MV-4-11 (cell line): ENCODE measurements around the gene STX5.
"Not testable (repeated sequence)": the region's sequence is repeated elsewhere in the genome, so short reads cannot be mapped to it uniquely, and the experiment has no call there.

Experiments used
- DNase-seq: peaks from one replicate; lab custom pipeline; 2025; lab: John Stamatoyannopoulos, UW

Gene STX5

DNA sequence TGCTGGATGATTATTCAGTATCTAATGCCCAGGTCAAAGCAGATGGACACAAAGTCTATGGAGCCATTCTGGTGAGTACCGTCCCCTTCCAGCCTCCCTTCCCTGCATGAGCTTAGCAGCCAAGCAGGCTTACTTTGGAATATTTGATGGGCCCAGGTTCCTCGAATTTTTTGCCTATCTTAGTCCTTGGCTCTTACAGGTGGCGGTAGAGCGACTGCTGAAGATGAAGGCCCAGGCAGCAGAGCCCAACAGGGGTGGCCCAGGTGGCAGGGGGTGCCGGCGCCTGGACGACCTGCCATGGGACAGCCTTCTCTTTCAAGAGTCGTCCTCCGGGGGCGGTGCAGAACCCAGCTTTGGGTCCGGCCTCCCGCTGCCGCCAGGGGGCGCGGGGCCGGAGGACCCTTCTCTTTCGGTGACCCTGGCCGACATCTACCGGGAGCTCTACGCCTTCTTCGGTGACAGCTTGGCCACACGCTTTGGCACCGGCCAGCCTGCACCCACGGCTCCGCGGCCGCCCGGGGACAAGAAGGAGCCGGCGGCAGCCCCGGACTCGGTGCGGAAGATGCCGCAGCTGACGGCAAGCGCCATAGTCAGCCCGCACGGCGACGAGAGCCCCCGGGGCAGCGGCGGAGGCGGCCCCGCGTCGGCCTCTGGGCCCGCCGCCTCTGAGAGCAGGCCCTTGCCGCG lies 45.4 kb downstream of the STX5 start:
- peak; percentile 76 for DNase-seq

- no peak for DNase-seq
Measured at GRCh38 chr11:62782753-62783152, 49.1 kb downstream of the STX5 start.

- no peak for DNase-seq
Measured at GRCh38 chr11:62778441-62778840, 53.4 kb downstream of the STX5 start.

- no peak for DNase-seq
Measured at GRCh38 chr11:62777389-62777788, 54.5 kb downstream of the STX5 start.

DNA sequence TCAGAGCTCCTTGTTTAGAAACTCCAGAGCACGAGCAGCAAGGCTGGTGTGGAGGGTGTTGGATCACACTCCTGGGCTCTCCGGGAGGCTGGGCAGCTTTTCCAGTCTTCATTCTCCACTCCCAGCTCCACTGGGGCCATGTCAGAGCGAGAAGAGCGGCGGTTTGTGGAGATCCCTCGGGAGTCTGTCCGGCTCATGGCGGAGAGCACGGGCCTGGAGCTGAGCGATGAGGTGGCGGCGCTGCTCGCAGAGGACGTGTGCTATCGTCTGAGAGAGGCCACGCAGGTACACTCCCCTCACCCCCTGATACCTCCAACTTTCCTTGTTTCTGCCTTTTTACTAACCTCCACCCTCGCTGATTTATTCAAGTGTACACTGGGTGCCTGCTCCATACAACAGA lies 56.2 kb downstream of the STX5 start:
- no peak for DNase-seq

DNA sequence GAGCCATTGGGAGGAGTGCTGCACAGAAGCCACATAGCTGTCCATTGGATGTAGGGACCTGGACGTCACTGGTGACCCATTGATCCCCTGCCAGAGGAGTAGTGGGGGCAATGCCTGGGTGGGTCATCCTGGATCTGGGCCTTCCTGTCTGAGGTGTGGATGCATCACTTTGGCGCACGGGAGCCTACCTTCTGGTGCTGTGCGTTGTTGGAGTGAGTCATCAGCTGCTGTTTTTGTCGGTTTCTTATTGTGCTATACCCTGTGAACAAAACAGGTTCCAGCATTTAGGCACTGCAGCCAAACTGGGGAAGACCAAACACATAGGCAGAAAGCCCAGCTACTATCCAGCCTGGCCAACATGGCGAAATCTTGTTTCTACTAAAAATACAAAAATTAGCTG lies 57.4 kb downstream of the STX5 start:
- no peak for DNase-seq

- DNase-seq: peak; percentile 97
Measured at GRCh38 chr11:62771144-62772021, 60.5 kb downstream of the STX5 start, which contains the start of gene TAF6L. Gene TAF6L, plus strand, starts transcription at chr11:62771396. Its CDS starts 4,388 bp downstream, at chr11:62775784.

- no peak for DNase-seq
Measured at GRCh38 chr11:62770778-62771143, 61.1 kb downstream of the STX5 start.

DNA sequence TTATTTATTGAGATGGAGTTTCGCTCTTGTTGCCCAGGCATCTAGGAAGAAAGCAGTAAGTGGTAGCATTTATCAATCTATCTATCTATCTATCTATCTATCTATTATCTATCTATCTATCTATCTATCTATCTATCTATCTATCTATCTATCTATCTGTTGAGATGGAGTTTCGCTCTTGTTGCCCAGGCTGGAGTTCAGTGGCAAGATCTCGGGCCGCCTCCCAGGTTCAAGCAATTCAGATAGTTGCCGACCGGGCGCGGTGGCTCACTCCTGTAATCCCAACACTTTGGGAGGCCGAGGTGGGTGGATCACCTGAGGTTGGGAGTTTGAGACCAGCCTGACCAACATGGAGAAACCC lies 71.0 kb downstream of the STX5 start:
- not testable (repeated sequence) for DNase-seq

- DNase-seq: no peak
Measured at GRCh38 chr11:62757846-62758788, 73.7 kb downstream of the STX5 start.
